WERI-Rb-1 (cell line): ENCODE results near the gene ARHGAP22.

Experiments used
- DNase-seq: peaks from one replicate; pipeline ENCODE4 v3.0.0-alpha.2; 2020
- H3K27ac ChIP-seq: fragments of 250-450 bp; sonication (Bioruptor Pico); 2 replicates; pipeline ENCODE4 v1.5.1; 2020; ENCODE audit warnings: mild to moderate bottlenecking, moderate library complexity
- H3K27me3 ChIP-seq: fragments of 250-450 bp; sonication (Bioruptor Pico); 2 replicates; pipeline ENCODE4 v1.5.1; 2021; ENCODE audit warnings: mild to moderate bottlenecking, low read depth, moderate library complexity; ENCODE audit not compliant: insufficient read depth, severe bottlenecking
- H3K36me3 ChIP-seq: fragments of 250-450 bp; sonication (Bioruptor Pico); 2 replicates; pipeline ENCODE4 v1.5.1; 2020; ENCODE audit warnings: mild to moderate bottlenecking, moderate library complexity
- H3K4me3 ChIP-seq: 2 replicates; pipeline ENCODE4 v1.5.1; 2011; ENCODE audit warnings: low read depth, mild to moderate bottlenecking, control low read depth, low read length
- H3K9me3 ChIP-seq: fragments of 250-450 bp; sonication (Bioruptor Pico); 2 replicates; pipeline ENCODE4 v1.5.1; 2021; ENCODE audit warnings: mild to moderate bottlenecking, moderate library complexity; ENCODE audit not compliant: severe bottlenecking
- TF ChIP-seq, protein P1 (sequence below): IDR thresholded peaks from 2 replicates; pipeline ENCODE4 v1.5.1; 2011; ENCODE audit warnings: low read depth, mild to moderate bottlenecking, control low read depth, inconsistent platforms, low read length

The ARHGAP22 gene

DNA sequence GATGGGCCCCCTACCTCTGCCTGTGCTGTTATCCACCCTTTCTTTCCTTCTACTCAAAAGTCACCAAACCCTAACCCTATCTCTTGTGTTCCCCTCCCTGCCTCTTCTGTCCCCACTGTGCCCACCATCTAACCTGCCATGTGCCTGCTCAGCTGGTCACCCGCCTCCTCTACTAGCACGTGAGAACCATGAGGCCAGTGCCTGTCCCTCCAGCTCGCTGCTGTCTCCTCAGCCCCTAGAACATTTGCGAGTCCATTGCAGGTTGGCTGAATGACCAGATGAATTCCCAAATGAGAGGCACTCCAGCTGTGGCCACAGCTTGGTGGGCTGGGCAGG is 129.0 kb downstream of the ARHGAP22 start:
- DNase-seq: no peak
- no peaks in the 10 kb centered on the region for H3K36me3 ChIP-seq
- H3K27ac ChIP-seq: peak overlapping the region; percentile 35
- no peaks in the 10 kb centered on the region for H3K9me3 ChIP-seq
- H3K27me3 ChIP-seq: no peaks in the 10 kb centered on the region
- no peak overlapping the region for H3K4me3 ChIP-seq
- TF ChIP-seq, protein P1, sequence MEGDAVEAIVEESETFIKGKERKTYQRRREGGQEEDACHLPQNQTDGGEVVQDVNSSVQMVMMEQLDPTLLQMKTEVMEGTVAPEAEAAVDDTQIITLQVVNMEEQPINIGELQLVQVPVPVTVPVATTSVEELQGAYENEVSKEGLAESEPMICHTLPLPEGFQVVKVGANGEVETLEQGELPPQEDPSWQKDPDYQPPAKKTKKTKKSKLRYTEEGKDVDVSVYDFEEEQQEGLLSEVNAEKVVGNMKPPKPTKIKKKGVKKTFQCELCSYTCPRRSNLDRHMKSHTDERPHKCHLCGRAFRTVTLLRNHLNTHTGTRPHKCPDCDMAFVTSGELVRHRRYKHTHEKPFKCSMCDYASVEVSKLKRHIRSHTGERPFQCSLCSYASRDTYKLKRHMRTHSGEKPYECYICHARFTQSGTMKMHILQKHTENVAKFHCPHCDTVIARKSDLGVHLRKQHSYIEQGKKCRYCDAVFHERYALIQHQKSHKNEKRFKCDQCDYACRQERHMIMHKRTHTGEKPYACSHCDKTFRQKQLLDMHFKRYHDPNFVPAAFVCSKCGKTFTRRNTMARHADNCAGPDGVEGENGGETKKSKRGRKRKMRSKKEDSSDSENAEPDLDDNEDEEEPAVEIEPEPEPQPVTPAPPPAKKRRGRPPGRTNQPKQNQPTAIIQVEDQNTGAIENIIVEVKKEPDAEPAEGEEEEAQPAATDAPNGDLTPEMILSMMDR: no peak

DNA sequence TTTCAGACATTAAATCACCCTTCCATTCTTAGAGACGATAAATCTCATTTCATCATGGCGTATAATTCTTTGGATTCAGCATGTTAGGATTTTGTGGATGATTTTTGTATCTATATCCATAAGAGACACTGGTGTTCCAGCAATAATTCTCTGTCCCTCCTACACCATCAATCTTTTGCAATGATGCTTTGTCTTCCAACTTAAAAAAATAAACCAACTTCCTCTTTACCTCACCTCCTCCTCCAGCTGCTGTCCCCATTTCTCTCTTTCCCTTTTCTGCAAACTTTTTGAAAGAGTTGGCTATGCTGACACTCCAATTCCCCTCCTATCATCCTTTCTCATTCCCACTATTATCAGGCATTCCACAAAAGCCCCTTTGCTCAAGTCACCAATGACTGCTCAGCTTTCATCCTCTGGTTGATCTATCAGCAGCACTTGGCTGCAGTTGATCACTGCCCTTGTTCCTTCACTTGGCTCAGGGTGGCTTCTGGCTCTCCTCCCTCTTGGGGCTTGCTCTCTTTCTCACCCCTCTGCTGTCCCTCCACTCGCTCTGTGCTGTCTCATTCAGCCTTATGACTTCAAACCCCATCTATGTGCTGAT is 130.0 kb downstream of the ARHGAP22 start:
- no peak overlapping the region for H3K27ac ChIP-seq
- TF ChIP-seq, protein P1: no peak

DNA sequence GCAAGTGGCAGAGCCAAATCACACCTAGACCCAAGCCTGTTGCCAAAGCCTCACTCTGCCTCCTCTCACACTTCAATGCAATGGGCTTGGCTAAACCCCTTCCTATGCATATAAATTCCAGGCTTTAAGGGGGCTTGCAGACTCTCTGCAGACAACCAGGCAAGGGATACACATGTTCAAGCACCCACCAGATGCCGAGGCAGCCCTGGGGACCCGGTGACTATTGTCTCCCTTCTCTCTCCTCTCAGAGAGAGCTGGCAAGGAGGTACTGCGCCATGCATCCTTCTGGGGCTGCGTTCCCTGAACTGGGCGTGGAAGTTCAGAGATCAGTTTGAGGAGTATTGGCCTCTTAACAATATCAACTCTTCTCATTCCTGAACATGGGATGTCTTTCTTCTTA is 131.2 kb downstream of the ARHGAP22 start:
- TF ChIP-seq, protein P1: no peak
- H3K4me3 ChIP-seq: no peak overlapping the region
- no peaks in the 10 kb centered on the region for H3K36me3 ChIP-seq
- H3K9me3 ChIP-seq: no peaks in the 10 kb centered on the region
- peak; percentile 1 for DNase-seq
- no peak overlapping the region for H3K27ac ChIP-seq
- H3K27me3 ChIP-seq: no peaks in the 10 kb centered on the region

More for the DNA sequence above, 130.0 kb downstream of the ARHGAP22 start:
- no peaks in the 10 kb centered on the region for H3K9me3 ChIP-seq
- no peaks in the 10 kb centered on the region for H3K27me3 ChIP-seq
- DNase-seq: no peak
- H3K4me3 ChIP-seq: no peak overlapping the region
- H3K36me3 ChIP-seq: no peaks in the 10 kb centered on the region

DNA sequence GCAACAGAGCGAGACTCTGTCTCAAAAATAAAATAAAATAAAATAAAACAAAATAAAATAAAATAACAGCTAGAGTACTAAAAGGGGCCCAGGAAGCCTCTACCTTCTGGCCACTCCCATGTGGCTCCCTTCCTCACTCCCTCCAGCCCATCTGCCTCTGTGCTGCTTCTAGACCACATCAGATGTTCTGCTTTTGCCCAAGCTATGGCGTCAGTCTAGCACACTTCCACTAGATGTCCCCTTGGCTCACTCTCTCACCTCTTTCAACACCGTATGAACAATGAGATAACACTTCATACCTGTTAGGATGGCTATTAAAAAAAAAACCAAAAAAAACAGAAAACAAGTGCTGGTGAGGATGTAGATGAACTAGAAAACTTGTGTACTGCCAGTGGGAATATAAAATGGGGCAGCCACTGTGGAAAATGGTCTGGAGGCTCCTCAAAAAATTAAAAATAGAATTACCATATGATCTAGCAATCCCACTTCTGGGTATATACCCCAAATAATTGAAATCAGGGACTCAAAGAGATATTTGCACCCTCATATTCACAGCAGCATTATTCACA is 132.3 kb downstream of the ARHGAP22 start:
- H3K27ac ChIP-seq: no peak overlapping the region

DNA sequence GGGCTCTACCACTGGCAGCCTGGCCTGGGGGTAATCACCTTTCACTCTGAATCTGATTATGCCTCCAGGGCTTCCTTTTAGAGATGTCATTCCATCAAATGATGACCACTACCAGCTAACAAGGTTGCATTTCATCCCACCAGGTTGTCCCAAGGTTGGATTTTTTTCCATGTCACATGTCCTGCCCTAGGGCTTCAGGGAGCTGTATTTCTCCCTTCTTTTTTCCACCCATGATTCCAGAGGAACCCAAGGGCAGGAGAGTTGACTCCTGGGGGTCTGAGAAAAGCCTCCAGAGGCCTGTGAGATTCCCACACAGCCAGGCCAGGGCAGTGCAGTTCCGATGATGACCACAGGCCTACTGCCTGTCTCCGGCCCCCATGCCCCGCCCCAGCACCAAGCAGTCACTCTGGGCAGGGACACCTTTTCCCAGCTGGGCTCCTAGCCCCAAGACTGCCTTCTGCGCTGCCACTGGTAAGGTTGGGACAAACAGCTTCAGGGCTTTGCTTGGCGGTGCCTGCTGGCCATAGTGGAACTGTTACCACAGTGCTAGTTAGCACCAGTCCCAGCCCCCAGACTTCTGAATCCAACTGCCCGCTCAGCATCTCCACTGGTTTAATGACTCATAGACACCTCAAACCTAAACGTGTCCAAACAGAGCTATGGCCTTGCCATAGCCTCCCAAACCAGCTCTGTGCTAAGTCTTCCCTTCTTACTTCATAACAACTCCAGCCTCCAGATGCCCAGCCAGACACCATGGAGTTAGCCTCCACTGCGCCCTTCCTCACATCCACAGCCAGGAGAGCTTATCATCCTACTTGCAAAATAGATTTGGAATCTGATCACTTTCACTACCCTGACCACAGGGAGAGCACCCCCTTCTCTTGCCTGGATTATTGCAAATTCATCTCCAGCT is 133.7 kb downstream of the ARHGAP22 start:
- DNase-seq: peak; percentile 12
- Histone ChIP-seq H3K4me3 (no peak overlapping the region), H3K36me3 (no peaks in the 10 kb centered on the region), H3K27ac (peak overlapping the region; percentile 50; the same call in 1 of the 2 replicates), H3K9me3 (no peaks in the 10 kb centered on the region), H3K27me3 (no peaks in the 10 kb centered on the region)
- TF ChIP-seq, protein P1: 0 out of 2 replicates have a peak, but pooled peaks have one; percentile 13

More for the DNA sequence above, 132.3 kb downstream of the ARHGAP22 start:
- no peaks in the 10 kb centered on the region for H3K36me3 ChIP-seq
- H3K4me3 ChIP-seq: no peak overlapping the region
- peak; percentile 3 for DNase-seq
- TF ChIP-seq, protein P1: no peak
- H3K9me3 ChIP-seq: no peaks in the 10 kb centered on the region
- no peaks in the 10 kb centered on the region for H3K27me3 ChIP-seq
